SK-N-SH treated with all-trans-retinoic acid at 6 μM for 48 hours (cell line): ENCODE results near the gene ST6GALNAC1.

Source experiments
- ESRRG ChIP-seq: fragments of 250-450 bp; sonication (Bioruptor Pico); IDR thresholded peaks from 2 replicates; pipeline ENCODE4 v1.6.1; 2021; ENCODE audit warnings: mild to moderate bottlenecking
- OSR1 ChIP-seq: fragments of 250-450 bp; sonication (Bioruptor Pico); IDR thresholded peaks from 2 replicates; pipeline ENCODE4 v1.8.0; 2022; ENCODE audit warnings: moderate library complexity, mild to moderate bottlenecking, inconsistent platforms
- RARB ChIP-seq: fragments of 250-450 bp; sonication (Bioruptor Pico); IDR thresholded peaks from 2 replicates; pipeline ENCODE4 v1.8.0; 2021; ENCODE audit warnings: mild to moderate bottlenecking, moderate library complexity
- TCF4 ChIP-seq: fragments of 250-450 bp; sonication (Bioruptor Pico); IDR thresholded peaks from 2 replicates; pipeline ENCODE4 v1.8.0; 2021; ENCODE audit warnings: mild to moderate bottlenecking, moderate library complexity, borderline replicate concordance
- TSHZ2 ChIP-seq: fragments of 250-450 bp; sonication (Bioruptor Pico); IDR thresholded peaks from 2 replicates; pipeline ENCODE4 v1.5.0; 2020; ENCODE audit warnings: mild to moderate bottlenecking, moderate library complexity
- ZFP30 ChIP-seq: fragments of 450-650 bp; formaldehyde crosslinking; IDR thresholded peaks from 2 replicates; pipeline ENCODE4 v1.5.0; 2022; ENCODE audit warnings: mild to moderate bottlenecking, moderate library complexity
- ZNF70 ChIP-seq: fragments of 450-650 bp; formaldehyde crosslinking; IDR thresholded peaks from 2 replicates; pipeline ENCODE4 v1.5.0; 2020; ENCODE audit warnings: mild to moderate bottlenecking, moderate library complexity
- TF ChIP-seq, protein P1 (sequence below): fragments of 250-450 bp; sonication (Bioruptor Pico); IDR thresholded peaks from 2 replicates; pipeline ENCODE4 v1.8.0; 2021; ENCODE audit warnings: low read depth, mild to moderate bottlenecking, moderate library complexity, borderline replicate concordance
- TF ChIP-seq, protein P2 (sequence below): fragments of 250-450 bp; sonication (Bioruptor Pico); IDR thresholded peaks from 2 replicates; pipeline ENCODE4 v1.8.0; 2020; ENCODE audit warnings: mild to moderate bottlenecking, moderate library complexity, borderline replicate concordance

DNA sequence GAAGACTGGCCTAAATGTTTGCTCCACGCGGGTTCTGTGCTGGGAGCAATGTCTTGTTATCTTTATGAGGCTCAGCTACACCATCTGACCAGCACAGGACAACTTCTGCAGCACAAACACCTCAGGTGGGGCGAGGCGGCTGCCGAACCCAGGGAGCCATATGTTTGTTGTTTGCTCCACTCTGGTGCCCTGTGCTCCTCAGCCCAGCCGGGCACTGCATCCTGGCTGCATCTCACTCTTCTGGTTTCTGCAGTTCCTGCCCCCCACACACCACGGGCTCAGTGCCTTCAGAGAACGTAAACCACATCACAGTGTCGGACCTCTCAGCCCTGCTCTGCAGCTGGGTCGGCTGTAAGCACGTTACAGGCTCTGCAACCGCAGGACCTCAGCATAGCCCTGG lies 34.8 kb upstream of the ST6GALNAC1 start:
- TF ChIP-seq OSR1 (CRISPR knock-in tag), result no peak
- no peak for TF ChIP-seq ESRRG (CRISPR knock-in tag)
- TF ChIP-seq ZFP30, result no peak
- TF ChIP-seq, protein P1, sequence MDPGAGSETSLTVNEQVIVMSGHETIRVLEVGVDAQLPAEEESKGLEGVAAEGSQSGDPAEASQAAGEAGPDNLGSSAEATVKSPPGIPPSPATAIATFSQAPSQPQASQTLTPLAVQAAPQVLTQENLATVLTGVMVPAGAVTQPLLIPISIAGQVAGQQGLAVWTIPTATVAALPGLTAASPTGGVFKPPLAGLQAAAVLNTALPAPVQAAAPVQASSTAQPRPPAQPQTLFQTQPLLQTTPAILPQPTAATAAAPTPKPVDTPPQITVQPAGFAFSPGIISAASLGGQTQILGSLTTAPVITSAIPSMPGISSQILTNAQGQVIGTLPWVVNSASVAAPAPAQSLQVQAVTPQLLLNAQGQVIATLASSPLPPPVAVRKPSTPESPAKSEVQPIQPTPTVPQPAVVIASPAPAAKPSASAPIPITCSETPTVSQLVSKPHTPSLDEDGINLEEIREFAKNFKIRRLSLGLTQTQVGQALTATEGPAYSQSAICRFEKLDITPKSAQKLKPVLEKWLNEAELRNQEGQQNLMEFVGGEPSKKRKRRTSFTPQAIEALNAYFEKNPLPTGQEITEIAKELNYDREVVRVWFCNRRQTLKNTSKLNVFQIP (CRISPR knock-in tag), result no peak
- TF ChIP-seq TCF4 (CRISPR knock-in tag), result no peak
- TF ChIP-seq RARB (CRISPR knock-in tag), result no peak
- TF ChIP-seq, protein P2, sequence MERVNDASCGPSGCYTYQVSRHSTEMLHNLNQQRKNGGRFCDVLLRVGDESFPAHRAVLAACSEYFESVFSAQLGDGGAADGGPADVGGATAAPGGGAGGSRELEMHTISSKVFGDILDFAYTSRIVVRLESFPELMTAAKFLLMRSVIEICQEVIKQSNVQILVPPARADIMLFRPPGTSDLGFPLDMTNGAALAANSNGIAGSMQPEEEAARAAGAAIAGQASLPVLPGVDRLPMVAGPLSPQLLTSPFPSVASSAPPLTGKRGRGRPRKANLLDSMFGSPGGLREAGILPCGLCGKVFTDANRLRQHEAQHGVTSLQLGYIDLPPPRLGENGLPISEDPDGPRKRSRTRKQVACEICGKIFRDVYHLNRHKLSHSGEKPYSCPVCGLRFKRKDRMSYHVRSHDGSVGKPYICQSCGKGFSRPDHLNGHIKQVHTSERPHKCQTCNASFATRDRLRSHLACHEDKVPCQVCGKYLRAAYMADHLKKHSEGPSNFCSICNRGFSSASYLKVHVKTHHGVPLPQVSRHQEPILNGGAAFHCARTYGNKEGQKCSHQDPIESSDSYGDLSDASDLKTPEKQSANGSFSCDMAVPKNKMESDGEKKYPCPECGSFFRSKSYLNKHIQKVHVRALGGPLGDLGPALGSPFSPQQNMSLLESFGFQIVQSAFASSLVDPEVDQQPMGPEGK, result no peak
- TF ChIP-seq TSHZ2 (CRISPR knock-in tag), result no peak
- no peak for TF ChIP-seq ZNF70
